SK-N-SH (cell line): ENCODE measurements around the gene TM6SF1. TPM values are rescaled to one million over a fixed set of nuclear protein-coding genes. Genes with fewer than 3 reads are reported as not detected.

Experiments
- CTCF ChIA-PET: fragments of 300-600, 350-600 bp; formaldehyde crosslinking; extraction: SDS; loops from one replicate; lab custom pipeline; 2021; lab: Yijun Ruan, JAX
- POLR2A ChIA-PET: fragments of 350-600 bp; sonication (Branson Sonifier 250); formaldehyde crosslinking; extraction: SDS; loops from one replicate; lab custom pipeline; 2020; ENCODE audit warnings: antibody characterized with exemption, inconsistent platforms; lab: Yijun Ruan, JAX
- DNase-seq: peaks from one replicate; pipeline ENCODE4 v3.0.0; 2012
- H2AFZ ChIP-seq: fragments of 200-600 bp; sonication (generic); 2 replicates; pipeline ENCODE4 v1.8.1; 2016; ENCODE audit warnings: antibody characterized with exemption, mild to moderate bottlenecking, low read depth
- H3F3A ChIP-seq: fragments of 200-600 bp; sonication (generic); replicated peaks from 2 replicates; pipeline ENCODE3; 2016; ENCODE audit warnings: antibody characterized with exemption, mild to moderate bottlenecking; ENCODE audit not compliant: insufficient read depth
- H3K27ac ChIP-seq, 2 experiments: fragments of 200-500 bp in 1 of 2; fragments of 200-600 bp in 1 of 2; sonication (Bioruptor generic) in 1 of 2; sonication (generic), shearing (Covaris generic) in 1 of 2; 2 replicates each; pipeline versions ENCODE4 v1.5.1 to v1.6.1; 2014 to 2016; ENCODE audit warnings: low read depth in 2 of 2, inconsistent platforms in 1 of 2, low read length in 1 of 2, mild to moderate bottlenecking in 1 of 2, mixed read lengths in 1 of 2
- H3K27me3 ChIP-seq: fragments of 200-600 bp; sonication (generic), shearing (Covaris generic); 2 replicates; pipeline ENCODE4 v1.6.1; 2016; ENCODE audit warnings: mixed run types; ENCODE audit not compliant: insufficient read depth
- H3K36me3 ChIP-seq, 2 experiments: fragments of 200-500 bp in 1 of 2; fragments of 200-600 bp in 1 of 2; sonication (Bioruptor generic) in 1 of 2; sonication (generic) in 1 of 2; replicated peaks in 1 of 2; 2 replicates each; pipeline versions ENCODE3 to v1.5.1; 2014 to 2016; ENCODE audit warnings: low read length in 1 of 2, mild to moderate bottlenecking in 1 of 2; ENCODE audit not compliant: insufficient read depth in 2 of 2, control insufficient read depth in 1 of 2
- H3K4me1 ChIP-seq, 2 experiments: fragments of 200-500 bp in 1 of 2; fragments of 200-600 bp in 1 of 2; sonication (Bioruptor generic) in 1 of 2; sonication (generic), shearing (Covaris generic) in 1 of 2; 2 replicates each; pipeline versions ENCODE4 v1.5.1 to v1.6.1; 2014 to 2016; ENCODE audit warnings: low read depth in 1 of 2, low read length in 1 of 2, mixed run types in 1 of 2; ENCODE audit not compliant: insufficient read depth in 2 of 2, control insufficient read depth in 1 of 2
- H3K4me2 ChIP-seq: fragments of 200-600 bp; sonication (generic), shearing (Covaris generic); 2 replicates; pipeline ENCODE4 v1.6.1; 2017; ENCODE audit warnings: mixed run types
- H3K4me3 ChIP-seq, 2 experiments: fragments of 200-500 bp in 1 of 2; fragments of 200-600 bp in 1 of 2; sonication (Bioruptor generic) in 1 of 2; sonication (generic), shearing (Covaris generic) in 1 of 2; 2 replicates each; pipeline versions ENCODE4 v1.5.1 to v1.8.1; 2014 to 2016; ENCODE audit warnings: low read depth in 2 of 2, inconsistent platforms in 1 of 2, low read length in 1 of 2, mild to moderate bottlenecking in 1 of 2, mixed read lengths in 1 of 2, moderate library complexity in 1 of 2
- H3K79me2 ChIP-seq: fragments of 200-600 bp; sonication (generic); 2 replicates; pipeline ENCODE4 v1.8.1; 2017; ENCODE audit warnings: mild to moderate bottlenecking; ENCODE audit not compliant: insufficient read depth
- H3K9ac ChIP-seq: fragments of 200-600 bp; sonication (generic); 2 replicates; pipeline ENCODE4 v1.6.1; 2017; ENCODE audit warnings: mixed run types
- H3K9me2 ChIP-seq: fragments of 200-600 bp; sonication (generic); 2 replicates; pipeline ENCODE4 v1.6.1; 2017; ENCODE audit warnings: mixed run types
- H3K9me3 ChIP-seq: fragments of 200-600 bp; sonication (generic); 2 replicates; pipeline ENCODE4 v1.6.1; 2017; ENCODE audit warnings: mixed run types, mild to moderate bottlenecking, moderate library complexity
- H4K20me1 ChIP-seq: fragments of 200-600 bp; sonication (generic); 2 replicates; pipeline ENCODE4 v1.6.1; 2017; ENCODE audit warnings: mild to moderate bottlenecking, mixed run types; ENCODE audit not compliant: insufficient read depth
- EP300 ChIP-seq, 2 experiments: IDR thresholded peaks; 2 replicates each; pipeline versions ENCODE4 v1.4.0 to v1.6.1; 2012; ENCODE audit warnings: borderline replicate concordance in 1 of 2, low read depth in 1 of 2, low read length in 1 of 2
- GABPA ChIP-seq: IDR thresholded peaks from 2 replicates; pipeline ENCODE4 v1.4.0; 2012; ENCODE audit warnings: low read depth, mild to moderate bottlenecking
- JUND ChIP-seq: IDR thresholded peaks from 2 replicates; pipeline ENCODE4 v1.4.0; 2012
- MAX ChIP-seq: IDR thresholded peaks from 2 replicates; pipeline ENCODE4 v1.4.0; 2012; ENCODE audit warnings: low read depth
- NRF1 ChIP-seq: IDR thresholded peaks from 2 replicates; pipeline ENCODE4 v1.6.1; 2012; ENCODE audit warnings: low read depth, mild to moderate bottlenecking, low read length
- PBX3 ChIP-seq: IDR thresholded peaks from 2 replicates; pipeline ENCODE4; 2012
- POLR2AphosphoS5 ChIP-seq: IDR thresholded peaks from 2 replicates; pipeline ENCODE4 v1.6.1; 2012; ENCODE audit warnings: low read depth, low read length
- RAD21 ChIP-seq: IDR thresholded peaks from 2 replicates; pipeline ENCODE4 v1.6.1; 2012; ENCODE audit warnings: mild to moderate bottlenecking, low read length
- RFX5 ChIP-seq: IDR thresholded peaks from 2 replicates; pipeline ENCODE4 v1.6.1; 2012; ENCODE audit warnings: mild to moderate bottlenecking, improper control_type of control experiment, low read length
- SIN3A ChIP-seq: IDR thresholded peaks from 2 replicates; pipeline ENCODE4 v1.6.1; 2012; ENCODE audit warnings: low read depth, mild to moderate bottlenecking, low read length, moderate library complexity, borderline replicate concordance
- TAF1 ChIP-seq: IDR thresholded peaks from 2 replicates; pipeline ENCODE4 v1.6.1; 2012; ENCODE audit warnings: low read depth, mild to moderate bottlenecking, low read length, moderate library complexity, borderline replicate concordance
- TCF12 ChIP-seq: IDR thresholded peaks from 2 replicates; pipeline ENCODE4 v1.4.0; 2012
- TEAD4 ChIP-seq: IDR thresholded peaks from 2 replicates; pipeline ENCODE4 v1.4.0; 2012; ENCODE audit warnings: mild to moderate bottlenecking, borderline replicate concordance; ENCODE audit not compliant: insufficient read depth
- USF2 ChIP-seq: fragments of 150-350 bp; IDR thresholded peaks from 2 replicates; pipeline ENCODE4 v1.6.1; 2017; ENCODE audit warnings: antibody characterized with exemption, low read length, low read depth, borderline replicate concordance
- ZBTB33 ChIP-seq: IDR thresholded peaks from 2 replicates; pipeline ENCODE4 v1.4.0; 2012; ENCODE audit warnings: low read depth, borderline replicate concordance
- WGBS: methylation state at CpG from one replicate; pipeline ENCODE4 v1.1.6; 2017; ENCODE audit warnings: low lambda C conversion rate; 5-methylcytosine and 5-hydroxymethylcytosine counted together
- polyA plus RNA-seq, 3 experiments: library from polyadenylated mRNA; depleted of rRNA; stranded (reverse); fragments of >200 nt; gene quantifications; 2 replicates each; pipeline ENCODE4 v1.2.3, GENCODE V29; 2012

TM6SF1 gene
- polyA plus RNA-seq, 1 of the 3 experiments (the other 2 are of a cell fraction), result 0.12 TPM

- H3K9me3 ChIP-seq, result no peaks in the 10 kb centered on the region; the same call in 1 of the 2 replicates
- CTCF ChIA-PET, result no interaction called here
- no peak overlapping the region for H3K4me2 ChIP-seq
- H3K4me1 ChIP-seq, result no peaks in the 10 kb centered on the region
- H3F3A ChIP-seq, result no peaks in the 10 kb centered on the region
- no peak overlapping the region for H3K4me3 ChIP-seq
- TF ChIP-seq TEAD4 (no peak), GABPA (no peak), MAX (no peak), PBX3 (no peak), POLR2AphosphoS5 (no peak)
- no peak overlapping the region for H3K9ac ChIP-seq
- whole genome bisulfite sequencing, result 55% methylated on average over 4 of the region's 5 CpGs
- H3K27ac ChIP-seq, result no peak overlapping the region
- no peaks in the 10 kb centered on the region for H4K20me1 ChIP-seq
- H3K27me3 ChIP-seq, result no peaks in the 10 kb centered on the region; the same call in 1 of the 2 replicates
- H2AFZ ChIP-seq, result no peak overlapping the region
- H3K79me2 ChIP-seq, result no peaks in the 10 kb centered on the region
- no peak for DNase-seq
- H3K9me2 ChIP-seq, result no peaks in the 10 kb centered on the region
- POLR2A ChIA-PET, result no interaction called here
- no peaks in the 10 kb centered on the region for H3K36me3 ChIP-seq
Measured at GRCh38 chr15:83094583-83094982, 12.9 kb upstream of the TM6SF1 start.

GRCh38 chr15:83098079-83098478 is 9.4 kb upstream of the TM6SF1 start:
- no peak overlapping the region for H2AFZ ChIP-seq
- CTCF ChIA-PET, result no interaction called here

More at GRCh38 chr15:83098079-83098478, 9.4 kb upstream of the TM6SF1 start:
- H3K4me3 ChIP-seq, result no peak overlapping the region
- TF ChIP-seq RFX5 (no peak), NRF1 (no peak), TCF12 (no peak), JUND (no peak), MAX (no peak), RAD21 (no peak), ZBTB33 (no peak), PBX3 (no peak), EP300 (IDR thresholded peaks at IDR 0.05; ENCODE audit: borderline replicate concordance in 1 of 2, low read depth in 1 of 2, low read length in 1 of 2) (no peak), USF2 (no peak), TAF1 (no peak), TEAD4 (no peak), SIN3A (no peak)
- no peaks in the 10 kb centered on the region for H3F3A ChIP-seq
- DNase-seq, result no peak
- POLR2A ChIA-PET, result no interaction called here
- H3K79me2 ChIP-seq, result no peaks in the 10 kb centered on the region
- H3K27ac ChIP-seq, result no peak overlapping the region
- H3K4me1 ChIP-seq, result no peaks in the 10 kb centered on the region
- H3K9me2 ChIP-seq, result no peaks in the 10 kb centered on the region
- H3K9ac ChIP-seq, result no peak overlapping the region
- no peaks in the 10 kb centered on the region; the same call in 1 of the 2 replicates for H3K9me3 ChIP-seq
- no peaks in the 10 kb centered on the region for H3K36me3 ChIP-seq
- no peak overlapping the region for H3K4me2 ChIP-seq
- peaks cover 13% of the 10 kb centered on the region; the same call in 1 of the 2 replicates for H3K27me3 ChIP-seq
- no peaks in the 10 kb centered on the region for H4K20me1 ChIP-seq
